HG03060 (cell line): ENCODE data around the gene LHFPL4.

Source experiments
- ATAC-seq: cut with Tn5 transposase; IDR thresholded peaks from one replicate; pipeline ENCODE4 v1.9.1; 2021; ENCODE audit warnings: low read depth, moderate number of reproducible peaks; ENCODE audit not compliant: unreplicated experiment

The LHFPL4 gene

GRCh38 chr3:9480265-9480664 lies 73.4 kb downstream of the LHFPL4 start:
- no peak for ATAC-seq

GRCh38 chr3:9476935-9477334 lies 76.7 kb downstream of the LHFPL4 start:
- no peak for ATAC-seq

GRCh38 chr3:9474482-9474881 lies 79.1 kb downstream of the LHFPL4 start:
- no peak for ATAC-seq

GRCh38 chr3:9473496-9474065 lies 80.0 kb downstream of the LHFPL4 start:
- ATAC-seq = no peak

- no peak for ATAC-seq
These were observed 83.6 kb downstream of the LHFPL4 start for GRCh38 chr3:9469986-9470385.

- ATAC-seq = no peak
These were observed 85.2 kb downstream of the LHFPL4 start for GRCh38 chr3:9468460-9468859.

- no peak for ATAC-seq
These were observed 86.2 kb downstream of the LHFPL4 start for GRCh38 chr3:9467451-9467850.

GRCh38 chr3:9455596-9456131 lies 98.0 kb downstream of the LHFPL4 start:
- ATAC-seq = no peak

- no peak for ATAC-seq
These were observed 101.2 kb downstream of the LHFPL4 start for GRCh38 chr3:9452417-9452816.

GRCh38 chr3:9450991-9451390 lies 102.6 kb downstream of the LHFPL4 start:
- no peak for ATAC-seq

- ATAC-seq = no peak
These were observed 103.5 kb downstream of the LHFPL4 start for GRCh38 chr3:9450126-9450525.

GRCh38 chr3:9448643-9449042 lies 105.0 kb downstream of the LHFPL4 start:
- no peak for ATAC-seq
